HTR-8/SVneo (cell line): ENCODE measurements around the gene KLHDC4.
"Not testable (repeated sequence)": the region's sequence is repeated elsewhere in the genome, so short reads cannot be mapped to it uniquely, and the experiment has no call there.

Experiments used
- DNase-seq: peaks from one replicate; pipeline ENCODE4 v3.0.0; 2011; ENCODE audit warnings: low spot score, mixed read lengths; ENCODE audit not compliant: insufficient read length
- FAIRE-seq: peaks from 2 replicates; lab custom pipeline; 2011; peaks lifted over from hg19 to GRCh38; lab: Jason Lieb, UNC

KLHDC4 gene

DNA sequence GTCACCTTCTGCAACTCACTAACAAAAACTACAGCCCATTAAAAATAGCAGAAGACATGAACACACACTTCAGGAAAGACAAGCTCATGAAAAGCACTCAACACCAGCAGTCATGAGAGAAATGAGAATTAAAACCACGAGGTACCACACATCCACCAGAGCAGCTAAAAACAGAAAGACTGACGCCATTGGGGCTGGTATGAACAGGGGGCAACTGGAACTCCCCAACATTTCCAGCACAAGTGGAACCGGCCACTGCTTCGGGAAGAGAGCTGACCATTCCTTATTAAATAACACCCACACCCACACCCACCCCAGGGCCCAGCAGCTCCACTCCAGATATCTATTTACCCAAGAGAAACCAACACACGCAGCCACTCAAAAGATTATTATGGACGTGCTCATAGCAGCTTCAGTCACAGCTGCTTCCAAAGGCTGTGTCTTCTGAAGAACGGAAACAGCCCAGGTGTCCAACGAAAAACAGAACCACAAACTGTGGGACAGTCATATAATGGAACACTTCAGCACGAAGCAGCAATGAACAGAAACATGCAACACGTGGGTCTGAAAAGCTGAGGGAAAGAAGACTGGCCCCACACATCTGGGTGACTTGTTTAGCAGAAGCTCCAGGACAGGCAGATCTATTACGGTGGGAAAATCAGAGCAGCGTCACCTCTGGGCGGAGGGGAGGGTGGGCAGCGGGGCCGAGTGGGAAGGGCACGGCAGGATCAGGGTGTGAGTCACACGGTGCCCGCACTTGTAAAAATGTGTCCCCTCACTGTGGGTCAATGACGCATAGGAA, 41.1 kb downstream of the KLHDC4 start:
- DNase-seq, result no peak
- no peak for FAIRE-seq

DNA sequence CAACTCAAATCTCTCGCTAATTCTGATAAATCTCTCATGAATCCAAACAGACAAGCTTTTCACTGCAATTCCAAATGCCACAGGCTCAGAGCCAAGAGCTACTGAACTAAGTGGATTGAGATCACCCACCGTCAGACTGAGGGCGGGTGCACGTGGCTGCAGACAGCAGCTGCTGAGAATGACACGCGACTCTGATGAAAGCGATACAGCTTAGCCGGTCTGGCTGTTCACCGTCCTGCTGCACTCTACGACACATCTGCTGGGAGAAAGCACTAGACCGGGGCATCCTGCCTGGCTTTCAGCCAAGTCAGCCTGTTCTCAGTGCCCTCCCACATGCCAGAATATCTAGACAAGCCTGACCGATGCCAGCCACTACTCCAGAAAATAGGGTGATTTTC, 42.6 kb downstream of the KLHDC4 start:
- FAIRE-seq, result peak; percentile 20
- no peak for DNase-seq

GRCh38 chr16:87722590-87723225, 43.1 kb downstream of the KLHDC4 start:
- DNase-seq (no peak), FAIRE-seq (no peak)

DNA sequence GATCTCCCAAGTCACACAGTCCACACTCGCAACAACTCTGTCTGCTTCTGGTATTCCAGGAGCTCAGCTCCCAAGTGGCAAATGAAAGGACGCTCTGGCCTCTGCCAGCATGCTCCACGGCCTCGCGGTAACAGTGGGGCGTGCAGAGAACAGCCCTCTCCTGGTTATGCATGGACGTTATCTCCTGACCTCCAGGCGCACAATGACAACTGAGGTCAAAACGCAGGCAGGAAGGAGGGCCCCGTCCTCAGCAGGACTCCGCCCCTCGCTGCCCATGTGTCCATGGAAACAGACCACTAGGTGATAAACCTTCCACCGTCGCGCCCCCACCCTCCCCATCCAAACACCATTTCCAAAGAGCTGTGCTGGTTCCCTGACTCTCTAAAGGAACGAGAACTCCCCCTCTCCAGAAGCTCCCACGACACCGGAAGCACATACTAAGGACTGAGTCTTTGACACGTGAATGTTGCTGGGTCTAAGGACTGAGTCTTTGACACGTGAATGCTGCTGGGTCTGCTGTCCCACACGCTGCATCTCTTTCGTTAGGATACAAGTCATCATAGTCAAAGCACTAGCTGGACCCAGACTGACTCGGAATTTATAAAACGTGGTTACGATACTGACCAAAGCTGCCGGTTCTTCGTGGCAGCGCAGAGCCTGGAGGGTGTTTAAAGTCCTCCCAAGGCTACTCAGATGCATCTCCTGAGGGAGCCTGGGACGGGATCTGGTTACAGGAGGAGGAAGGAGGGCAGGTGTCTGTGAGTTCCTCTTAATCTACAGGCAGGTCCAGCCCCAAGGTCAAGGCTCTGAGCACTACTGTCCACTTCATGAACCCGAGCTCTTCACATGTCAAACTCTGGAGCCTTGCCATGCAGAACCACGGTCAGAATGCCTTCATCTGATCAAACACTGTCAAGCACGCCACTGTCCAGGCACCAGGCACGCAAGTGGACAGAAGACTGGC, 43.9 kb downstream of the KLHDC4 start:
- FAIRE-seq (peak; percentile 48), DNase-seq (no peak)

DNA sequence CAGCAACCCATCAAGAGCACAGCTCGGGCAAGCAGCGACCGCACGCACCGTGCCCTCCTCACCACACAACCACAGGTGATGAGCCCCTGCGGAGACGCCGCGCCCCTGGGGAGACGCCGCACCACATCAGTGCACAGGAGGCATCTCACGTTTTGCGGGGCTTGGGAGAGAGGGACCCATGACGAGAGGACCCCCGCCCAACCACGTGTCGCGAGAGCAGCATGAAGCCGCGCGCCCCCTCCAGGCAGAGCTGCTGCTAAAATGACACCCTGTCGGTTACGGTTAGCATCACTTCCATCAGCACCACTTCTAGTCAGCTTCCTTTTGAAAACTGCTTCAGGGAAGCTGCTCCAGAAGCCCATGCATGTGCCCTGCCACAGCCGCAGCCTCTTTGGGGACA, 45.3 kb downstream of the KLHDC4 start:
- no peak for DNase-seq
- FAIRE-seq, result no peak

DNA sequence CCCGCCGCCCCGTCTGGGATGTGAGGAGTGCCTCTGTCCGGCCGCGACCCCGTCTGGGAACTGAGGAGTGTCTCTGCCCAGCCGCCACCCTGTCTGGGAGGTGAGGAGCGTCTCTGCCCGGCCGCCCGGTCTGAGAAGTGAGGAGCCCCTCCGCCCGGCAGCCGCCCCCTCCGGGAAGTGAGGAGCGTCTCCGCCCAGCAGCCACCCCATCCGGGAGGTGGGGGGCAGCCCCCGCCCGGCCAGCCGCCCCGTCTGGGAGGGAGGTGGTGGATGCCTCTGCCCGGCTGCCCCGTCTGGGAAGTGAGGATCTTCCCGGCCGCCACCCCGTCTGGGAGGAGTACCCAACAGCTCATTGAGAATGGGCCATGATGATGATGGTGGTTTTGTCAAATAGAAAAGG, 47.0 kb downstream of the KLHDC4 start:
- not testable (repeated sequence) for FAIRE-seq, DNase-seq

- FAIRE-seq (no peak), DNase-seq (no peak)
Measured at GRCh38 chr16:87715658-87716057, 50.1 kb downstream of the KLHDC4 start.

GRCh38 chr16:87715231-87715630, 50.6 kb downstream of the KLHDC4 start:
- FAIRE-seq (no peak), DNase-seq (no peak)

DNA sequence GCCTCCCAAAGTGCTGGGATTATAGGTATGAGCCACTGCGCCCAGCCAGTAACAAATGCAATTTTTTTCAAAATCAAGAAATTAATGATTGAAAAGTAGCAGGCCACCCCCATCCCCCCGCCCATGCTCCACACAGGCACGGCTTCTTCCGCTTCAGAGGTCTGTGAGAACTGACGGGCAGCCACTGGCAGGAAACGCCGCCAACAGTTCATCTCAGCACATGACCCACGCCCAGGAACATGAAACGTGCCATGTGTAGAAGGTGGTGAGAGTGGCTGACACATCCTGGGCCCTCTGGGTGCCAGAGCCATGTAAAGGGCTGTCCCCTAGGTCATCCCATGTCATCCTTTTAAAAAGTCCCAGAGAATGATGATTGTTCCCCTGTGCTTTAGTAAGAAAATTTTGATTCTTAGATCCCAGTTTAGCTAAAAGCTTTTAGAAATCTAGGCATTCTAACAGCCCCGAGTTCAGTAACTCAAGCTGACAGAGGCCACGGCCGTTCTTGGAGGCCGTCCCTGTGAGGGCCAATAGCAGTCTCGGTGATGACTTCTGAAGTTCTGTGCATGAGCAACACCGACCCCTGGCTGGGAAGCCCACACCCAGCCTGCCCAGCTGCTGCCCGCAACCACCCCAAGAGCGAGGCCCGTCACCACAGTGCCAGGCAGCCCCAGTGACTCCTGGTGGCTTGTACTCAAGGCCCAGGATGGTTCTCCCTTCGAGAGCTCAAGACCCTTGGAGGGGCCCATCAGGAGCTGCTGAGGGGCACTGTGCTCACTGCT, 52.1 kb downstream of the KLHDC4 start:
- DNase-seq, result no peak

GRCh38 chr16:87712184-87712762, 53.5 kb downstream of the KLHDC4 start:
- DNase-seq (no peak), FAIRE-seq (no peak)

More for the DNA sequence above, 52.1 kb downstream of the KLHDC4 start:
- FAIRE-seq, result no peak

- DNase-seq, result no peak
Measured at GRCh38 chr16:87710887-87711286, 54.9 kb downstream of the KLHDC4 start.

DNA sequence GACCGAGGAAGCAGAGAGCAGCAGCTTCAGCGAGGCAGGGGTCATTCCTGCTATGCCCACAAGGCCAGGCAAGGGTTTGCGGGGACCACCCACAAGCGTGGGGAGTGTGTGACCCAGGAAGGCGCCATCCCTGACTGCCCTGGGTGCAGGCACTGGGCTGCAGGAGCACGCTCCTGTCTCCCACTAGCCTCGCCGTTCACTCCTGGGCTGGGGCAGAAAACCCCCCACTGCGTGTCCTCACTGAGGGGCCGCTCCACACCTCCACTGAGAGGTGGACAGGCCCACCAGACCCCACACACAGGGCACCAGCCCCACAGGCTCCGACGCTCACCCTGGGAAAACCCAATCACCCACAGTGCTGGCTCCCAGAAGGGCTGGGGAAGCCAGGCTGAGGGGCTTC, 56.1 kb downstream of the KLHDC4 start:
- DNase-seq, result no peak
- FAIRE-seq, result no peak

More at GRCh38 chr16:87710887-87711286, 54.9 kb downstream of the KLHDC4 start:
- FAIRE-seq, result no peak

GRCh38 chr16:87708881-87709638, 56.7 kb downstream of the KLHDC4 start:
- no peak for FAIRE-seq

GRCh38 chr16:87707714-87708580, 57.8 kb downstream of the KLHDC4 start:
- DNase-seq, result no peak
- no peak for FAIRE-seq

More at GRCh38 chr16:87708881-87709638, 56.7 kb downstream of the KLHDC4 start:
- no peak for DNase-seq

DNA sequence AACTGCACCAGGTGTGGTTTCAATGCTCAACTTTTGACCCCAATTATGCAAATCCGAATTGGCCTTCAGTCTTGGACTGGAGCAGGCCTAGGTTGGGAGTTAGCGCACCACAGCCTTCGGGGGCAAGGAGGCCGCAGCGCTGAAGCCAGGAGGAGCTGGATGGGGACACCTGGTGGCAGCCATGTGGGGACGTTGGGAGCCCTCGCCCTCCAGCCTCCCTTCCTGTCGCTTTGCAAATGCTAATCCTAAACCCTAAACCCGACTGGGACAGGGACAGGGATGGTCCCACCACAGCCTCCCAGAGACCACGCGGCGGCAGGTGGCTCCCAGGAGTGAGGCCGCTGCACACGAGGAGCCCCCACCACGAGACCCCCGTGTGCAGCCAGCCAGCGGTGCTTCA, 58.7 kb downstream of the KLHDC4 start:
- DNase-seq, result no peak
- FAIRE-seq, result no peak

DNA sequence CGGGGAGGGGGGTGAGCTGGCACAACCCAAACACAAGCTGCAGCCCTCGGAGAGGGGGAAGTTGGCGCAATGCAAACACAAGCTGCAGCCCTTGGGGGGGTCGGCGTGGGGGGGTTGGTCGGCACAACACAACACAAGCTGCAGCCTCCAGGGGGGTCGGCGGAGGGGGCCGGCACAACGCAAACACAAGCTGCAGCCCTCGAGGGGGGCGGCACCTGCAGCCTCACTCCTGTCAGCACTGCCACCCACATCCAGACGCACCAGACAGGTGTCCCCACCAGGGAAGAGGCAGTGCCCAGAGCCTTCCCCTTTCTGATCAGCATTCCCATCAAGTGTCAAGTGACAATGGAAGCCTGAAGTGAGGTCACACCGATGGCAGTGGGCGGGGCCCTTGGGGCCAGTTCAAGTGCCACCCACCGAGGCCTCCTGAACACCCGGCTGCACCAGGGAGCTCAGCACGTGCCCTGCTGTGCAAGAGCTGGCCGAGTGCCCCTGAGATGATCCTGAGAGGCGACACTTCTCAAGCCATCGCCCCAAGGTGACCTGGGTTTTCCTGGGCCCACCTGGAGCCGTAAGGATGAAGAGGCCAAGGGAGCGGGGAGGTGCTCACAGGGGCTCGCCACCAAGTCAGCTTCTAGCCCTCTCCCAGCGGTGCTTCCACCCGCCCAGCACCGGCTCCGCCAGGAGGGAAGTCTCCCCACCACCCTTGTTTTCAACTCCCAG, 59.3 kb downstream of the KLHDC4 start:
- no peak for DNase-seq
- no peak for FAIRE-seq

GRCh38 chr16:87705771-87706277, 60.0 kb downstream of the KLHDC4 start:
- DNase-seq, result no peak
- no peak for FAIRE-seq
